Smooth muscle cell (in vitro differentiated cells): ENCODE results near the gene APLN. TPM values are rescaled to one million over a fixed set of nuclear protein-coding genes. Genes with fewer than 3 reads are reported as not detected.

Source experiments
- DNase-seq: peaks from one replicate; lab custom pipeline; 2025; ENCODE audit not compliant: unreplicated experiment; lab: John Stamatoyannopoulos, UW
- H2AFZ ChIP-seq: fragments of 200-600 bp; sonication (generic); 2 replicates; pipeline ENCODE4 v1.6.0; 2016; ENCODE audit warnings: antibody characterized with exemption, low read depth, mild to moderate bottlenecking
- H3F3A ChIP-seq: fragments of 200-600 bp; sonication (generic); 2 replicates; pipeline ENCODE4 v1.6.0; 2017; ENCODE audit warnings: antibody characterized with exemption, low read depth
- H3K27ac ChIP-seq: fragments of 200-600 bp; sonication (generic); 2 replicates; pipeline ENCODE4 v1.5.1; 2016; ENCODE audit warnings: low read depth, mild to moderate bottlenecking
- H3K27me3 ChIP-seq: fragments of 200-600 bp; sonication (generic); 2 replicates; pipeline ENCODE4 v1.6.1; 2016; ENCODE audit warnings: low read depth, mild to moderate bottlenecking
- H3K36me3 ChIP-seq: fragments of 200-600 bp; sonication (generic); 2 replicates; pipeline ENCODE4 v1.5.1; 2016; ENCODE audit warnings: low read depth
- H3K4me1 ChIP-seq: fragments of 200-600 bp; sonication (generic); 2 replicates; pipeline ENCODE4 v1.5.1; 2016; ENCODE audit warnings: low read depth
- H3K4me2 ChIP-seq: fragments of 200-600 bp; sonication (generic); 2 replicates; pipeline ENCODE4 v1.6.0; 2016; ENCODE audit warnings: mild to moderate bottlenecking
- H3K4me3 ChIP-seq: fragments of 200-600 bp; sonication (generic); 2 replicates; pipeline ENCODE4 v1.5.1; 2016; ENCODE audit warnings: mild to moderate bottlenecking
- H3K79me2 ChIP-seq: fragments of 200-600 bp; sonication (generic); 2 replicates; pipeline ENCODE4 v1.6.0; 2016; ENCODE audit warnings: low read depth, mild to moderate bottlenecking
- H3K9ac ChIP-seq: fragments of 200-600 bp; sonication (generic); 2 replicates; pipeline ENCODE4 v1.6.0; 2016; ENCODE audit warnings: low read depth
- H3K9me3 ChIP-seq: fragments of 200-600 bp; sonication (generic); replicated peaks from 2 replicates; pipeline ENCODE4 v1.5.1; 2016; ENCODE audit warnings: low read depth
- H4K20me1 ChIP-seq: fragments of 200-600 bp; sonication (generic); 2 replicates; pipeline ENCODE4 v1.6.0; 2016; ENCODE audit warnings: low read depth
- CTCF ChIP-seq: fragments of 200-600 bp; sonication (generic); IDR thresholded peaks from 2 replicates; pipeline ENCODE4 v1.5.1; 2017; ENCODE audit warnings: borderline replicate concordance, mild to moderate bottlenecking, antibody characterized with exemption; ENCODE audit not compliant: insufficient read depth, poor library complexity, severe bottlenecking
- WGBS: methylation state at CpG from one replicate; pipeline ENCODE4 v1.1.7; 2016; ENCODE audit warnings: low lambda C conversion rate; 5-methylcytosine and 5-hydroxymethylcytosine counted together
- polyA plus RNA-seq: library from polyadenylated mRNA; unstranded; fragments of >200 nt; fragmentation: Nextera tagmentation; extraction: Ambion mirVana; gene quantifications from 2 replicates; pipeline ENCODE4 v1.2.1, GENCODE V29; 2016
- total RNA-seq: library from RNA; depleted of rRNA; stranded (reverse); fragments of >200 nt; gene quantifications from 2 replicates; pipeline ENCODE4 v1.2.3, GENCODE V29; 2014

The APLN gene
- total and polyA plus RNA-seq, 2 experiments from 2014 or later, result 0.04 to 0.78 TPM

- WGBS, result 78% methylated on average over 5 of the region's 5 CpGs
- no peak overlapping the region for H3K9ac ChIP-seq
These were observed 56.9 kb downstream of the APLN start for GRCh38 chrX:129597905-129598304.

GRCh38 chrX:129596077-129596476, 58.7 kb downstream of the APLN start:
- Histone ChIP-seq H3K9ac (no peak overlapping the region), H3K4me2 (no peak overlapping the region), H3K4me3 (no peak overlapping the region), H3F3A (no peaks in the 10 kb centered on the region), H3K36me3 (no peaks in the 10 kb centered on the region), H4K20me1 (no peaks in the 10 kb centered on the region), H3K9me3 (no peaks in the 10 kb centered on the region), H3K27me3 (no peaks in the 10 kb centered on the region), H2AFZ (no peak overlapping the region), H3K27ac (no peak overlapping the region), H3K4me1 (no peaks in the 10 kb centered on the region), H3K79me2 (no peaks in the 10 kb centered on the region)
- WGBS, result 76% methylated on average over 5 of the region's 5 CpGs
- no peak for DNase-seq
- TF ChIP-seq CTCF, result no peak

More at GRCh38 chrX:129597905-129598304, 56.9 kb downstream of the APLN start:
- Histone ChIP-seq H3K4me2 (no peak overlapping the region), H4K20me1 (no peaks in the 10 kb centered on the region), H2AFZ (no peak overlapping the region), H3K4me1 (no peaks in the 10 kb centered on the region), H3K79me2 (no peaks in the 10 kb centered on the region), H3K9me3 (no peaks in the 10 kb centered on the region), H3F3A (no peaks in the 10 kb centered on the region), H3K4me3 (no peak overlapping the region), H3K27ac (no peak overlapping the region), H3K27me3 (no peaks in the 10 kb centered on the region), H3K36me3 (no peaks in the 10 kb centered on the region)
- DNase-seq, result no peak
- TF ChIP-seq CTCF, result no peak

Other genes with a start within 250 kb of the APLN start
- 91.5 and 120 TPM in 2 replicates for gene SMARCA1, start 131.5 kb downstream of the APLN start, total RNA-seq
- 42.1 and 60.9 TPM in 2 replicates for gene SMARCA1, start 131.5 kb downstream of the APLN start, polyA plus RNA-seq
- gene OCRL, start 114.7 kb downstream of the APLN start, total RNA-seq, result 26.2 TPM in 2 replicates
- gene OCRL, start 114.7 kb downstream of the APLN start, polyA plus RNA-seq, result 6.3 and 8.7 TPM in 2 replicates
- 0.09 TPM in 1 of 2 replicates, not detected in the other for gene XPNPEP2, start 84.0 kb upstream of the APLN start, total RNA-seq
- 0.13 and 0.46 TPM in 2 replicates for gene XPNPEP2, start 84.0 kb upstream of the APLN start, polyA plus RNA-seq
- not detected in 2 replicates for gene SASH3, start 125.0 kb upstream of the APLN start, total RNA-seq
- not detected in 2 replicates for gene SASH3, start 125.0 kb upstream of the APLN start, polyA plus RNA-seq
- 34.1 and 45.7 TPM in 2 replicates for gene ZDHHC9, start 188.9 kb upstream of the APLN start, total RNA-seq
- 44.3 and 47.0 TPM in 2 replicates for gene ZDHHC9, start 188.9 kb upstream of the APLN start, polyA plus RNA-seq